ENCODE results near the gene PSMC6. TPM values are rescaled to one million over a fixed set of nuclear protein-coding genes. Genes with fewer than 3 reads are reported as not detected.

The PSMC6 gene
- total RNA-seq, 4 donors from 2014 or later, result 98.8 to 146 (median 125) TPM

- no peaks in the 10 kb centered on the region for H3K9me3 ChIP-seq
- H3K27ac ChIP-seq, result no peak overlapping the region
- no peak overlapping the region for H3K4me3 ChIP-seq (replicated peaks in 1 of 3)
- H3K4me1 ChIP-seq, result peaks cover 0 to 3% of the 10 kb centered on the region in 2 donors
- intact Hi-C loops (cut with DNase I), result no loop called here
- no peaks in the 10 kb centered on the region for H3K27me3 ChIP-seq
- no peak for TF ChIP-seq POLR2A (IDR thresholded peaks at IDR 0.05)
- TF ChIP-seq, protein P1, sequence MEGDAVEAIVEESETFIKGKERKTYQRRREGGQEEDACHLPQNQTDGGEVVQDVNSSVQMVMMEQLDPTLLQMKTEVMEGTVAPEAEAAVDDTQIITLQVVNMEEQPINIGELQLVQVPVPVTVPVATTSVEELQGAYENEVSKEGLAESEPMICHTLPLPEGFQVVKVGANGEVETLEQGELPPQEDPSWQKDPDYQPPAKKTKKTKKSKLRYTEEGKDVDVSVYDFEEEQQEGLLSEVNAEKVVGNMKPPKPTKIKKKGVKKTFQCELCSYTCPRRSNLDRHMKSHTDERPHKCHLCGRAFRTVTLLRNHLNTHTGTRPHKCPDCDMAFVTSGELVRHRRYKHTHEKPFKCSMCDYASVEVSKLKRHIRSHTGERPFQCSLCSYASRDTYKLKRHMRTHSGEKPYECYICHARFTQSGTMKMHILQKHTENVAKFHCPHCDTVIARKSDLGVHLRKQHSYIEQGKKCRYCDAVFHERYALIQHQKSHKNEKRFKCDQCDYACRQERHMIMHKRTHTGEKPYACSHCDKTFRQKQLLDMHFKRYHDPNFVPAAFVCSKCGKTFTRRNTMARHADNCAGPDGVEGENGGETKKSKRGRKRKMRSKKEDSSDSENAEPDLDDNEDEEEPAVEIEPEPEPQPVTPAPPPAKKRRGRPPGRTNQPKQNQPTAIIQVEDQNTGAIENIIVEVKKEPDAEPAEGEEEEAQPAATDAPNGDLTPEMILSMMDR (IDR thresholded peaks at IDR 0.05), result no peak
- no peaks in the 10 kb centered on the region for H3K36me3 ChIP-seq
- DNase-seq, result no peak
Observed at GRCh38 chr14:52738409-52738808, 31.4 kb downstream of the PSMC6 start.

DNA sequence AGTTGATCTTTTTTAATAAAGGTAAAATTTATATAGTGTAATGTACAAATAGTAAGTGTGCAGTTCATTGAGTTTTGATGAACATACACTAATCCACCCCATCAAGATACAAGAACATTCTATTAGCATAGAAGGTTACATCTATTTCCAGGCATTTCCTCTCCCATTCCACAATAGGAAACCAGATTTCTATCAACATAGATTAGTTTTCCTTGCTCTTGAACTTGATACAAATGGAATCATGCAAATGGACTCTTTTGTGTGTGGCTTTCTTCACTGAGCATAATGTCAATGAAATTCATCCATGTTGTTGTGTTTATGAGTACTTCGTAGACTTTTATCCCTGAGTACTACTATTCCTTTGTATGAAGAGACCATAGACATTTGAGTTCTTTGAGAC lies 33.8 kb downstream of the PSMC6 start:
- Histone ChIP-seq H3K4me1 (peaks cover 0 to 3% of the 10 kb centered on the region in 2 donors), H3K9me3 (no peaks in the 10 kb centered on the region), H3K4me3 (replicated peaks in 1 of 3) (no peak overlapping the region), H3K36me3 (no peaks in the 10 kb centered on the region), H3K27me3 (no peaks in the 10 kb centered on the region), H3K27ac (no peak overlapping the region)
- 97 to 100% methylated on average over 1 of the region's 1 CpG for WGBS, 2 donors
- DNase-seq, result no peak
- intact Hi-C loops (cut with DNase I), result no loop called here
- TF ChIP-seq, protein P1 (IDR thresholded peaks at IDR 0.05), result no peak
- no peak for TF ChIP-seq POLR2A (IDR thresholded peaks at IDR 0.05)

- Histone ChIP-seq H3K27me3 (no peaks in the 10 kb centered on the region), H3K4me3 (replicated peaks in 1 of 3) (no peak overlapping the region), H3K4me1 (no peaks in the 10 kb centered on the region), H3K27ac (no peak overlapping the region), H3K36me3 (peaks cover 4 to 7% of the 10 kb centered on the region in 2 donors), H3K9me3 (no peaks in the 10 kb centered on the region)
- intact Hi-C loops (cut with DNase I), result no loop called here
- no peak for DNase-seq
- TF ChIP-seq POLR2A (IDR thresholded peaks at IDR 0.05), result no peak
- TF ChIP-seq, protein P1 (IDR thresholded peaks at IDR 0.05), result no peak
Observed at GRCh38 chr14:52741865-52742264, 34.9 kb downstream of the PSMC6 start.

DNA sequence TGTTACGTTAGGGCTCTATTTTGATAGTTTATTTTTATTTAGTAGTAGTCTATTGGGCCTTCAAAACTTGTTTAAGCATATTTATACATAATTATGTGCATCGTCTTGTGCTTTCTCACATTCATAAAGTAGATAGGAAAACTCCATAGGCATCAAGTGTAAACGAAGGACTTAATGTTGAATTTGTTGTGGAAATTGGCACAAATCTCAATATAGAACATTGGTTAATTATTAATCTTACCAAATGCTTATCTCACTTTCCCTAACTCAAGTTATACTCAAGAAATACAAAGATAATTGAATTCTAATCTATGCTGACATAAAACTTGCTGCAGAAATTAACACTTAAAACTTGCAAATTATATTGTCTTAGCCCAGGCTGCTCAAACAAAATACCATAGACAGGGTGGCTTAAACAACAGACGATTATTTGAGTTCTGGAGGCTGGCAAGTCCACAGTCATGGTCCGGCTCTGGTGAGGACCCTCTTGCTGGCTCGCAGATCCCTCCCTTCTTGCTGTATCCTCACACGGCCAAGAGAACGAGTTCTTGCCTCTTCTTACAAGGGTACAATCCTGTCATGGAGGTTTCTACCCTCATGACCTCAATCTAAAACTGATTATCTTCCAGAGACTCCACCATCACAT lies 41.8 kb downstream of the PSMC6 start:
- Histone ChIP-seq H3K4me3 (replicated peaks in 1 of 3) (no peak overlapping the region), H3K4me1 (no peaks in the 10 kb centered on the region), H3K9me3 (no peaks in the 10 kb centered on the region), H3K27ac (no peak overlapping the region), H3K36me3 (peaks cover 21 to 29% of the 10 kb centered on the region in 2 donors), H3K27me3 (no peaks in the 10 kb centered on the region)
- TF ChIP-seq POLR2A (IDR thresholded peaks at IDR 0.05), result no peak
- TF ChIP-seq, protein P1 (IDR thresholded peaks at IDR 0.05), result no peak
- intact Hi-C loops (cut with DNase I), result no loop called here
- WGBS, 2 donors, result 94 to 95% methylated on average over 8 of the region's 8 CpGs
- DNase-seq, result no peak

- WGBS, 2 donors, result 93 to 94% methylated on average over 5 of the region's 5 CpGs
- Histone ChIP-seq H3K4me1 (no peaks in the 10 kb centered on the region), H3K36me3 (peaks cover 8 to 17% of the 10 kb centered on the region in 2 donors), H3K4me3 (replicated peaks in 1 of 3) (no peak overlapping the region), H3K27ac (no peak overlapping the region), H3K9me3 (no peaks in the 10 kb centered on the region), H3K27me3 (no peaks in the 10 kb centered on the region)
- intact Hi-C loops (cut with DNase I), result no loop called here
- TF ChIP-seq, protein P1 (IDR thresholded peaks at IDR 0.05), result no peak
- DNase-seq, result no peak
Observed at GRCh38 chr14:52755607-52756316, 48.8 kb downstream of the PSMC6 start.
